NB4 (cell line): ENCODE data around the gene CYP2B6.
A peak's percentile ranks its signal among the peaks of the same experiment; 100 is the strongest.

Experiments
- MYC ChIP-seq: IDR thresholded peaks from 2 replicates; pipeline ENCODE4 v1.6.1; 2011; ENCODE audit warnings: low read depth, low read length
- POLR2A ChIP-seq: IDR thresholded peaks from 2 replicates; pipeline ENCODE4 v1.6.1; 2011; ENCODE audit warnings: mild to moderate bottlenecking; ENCODE audit not compliant: insufficient read length; ENCODE audit errors: extremely low read depth
- TF ChIP-seq, protein P1 (sequence below): IDR thresholded peaks from one replicate; pipeline ENCODE4 v1.5.1; 2012; ENCODE audit warnings: low read depth, low read length

DNA sequence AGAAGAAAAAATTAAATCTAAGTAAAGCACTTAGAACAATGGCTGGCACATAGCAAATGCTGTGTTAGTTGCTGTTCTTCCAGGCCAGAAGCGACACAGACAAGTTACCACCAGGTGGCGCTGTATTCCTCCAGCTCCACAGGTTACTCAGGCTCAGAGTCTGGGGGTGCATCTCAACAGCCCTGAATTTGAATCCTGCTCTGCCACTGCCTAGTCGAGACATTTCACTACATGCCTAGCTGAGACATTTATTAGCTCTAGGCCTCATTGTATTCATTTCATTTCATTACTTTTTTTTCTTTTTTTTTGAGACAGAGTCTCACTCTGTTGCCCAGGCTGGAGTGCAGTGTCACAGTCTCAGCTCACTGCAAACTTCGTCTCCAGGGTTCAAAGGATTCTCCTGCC, 16.4 kb upstream of the CYP2B6 start:
- TF ChIP-seq, protein P1, sequence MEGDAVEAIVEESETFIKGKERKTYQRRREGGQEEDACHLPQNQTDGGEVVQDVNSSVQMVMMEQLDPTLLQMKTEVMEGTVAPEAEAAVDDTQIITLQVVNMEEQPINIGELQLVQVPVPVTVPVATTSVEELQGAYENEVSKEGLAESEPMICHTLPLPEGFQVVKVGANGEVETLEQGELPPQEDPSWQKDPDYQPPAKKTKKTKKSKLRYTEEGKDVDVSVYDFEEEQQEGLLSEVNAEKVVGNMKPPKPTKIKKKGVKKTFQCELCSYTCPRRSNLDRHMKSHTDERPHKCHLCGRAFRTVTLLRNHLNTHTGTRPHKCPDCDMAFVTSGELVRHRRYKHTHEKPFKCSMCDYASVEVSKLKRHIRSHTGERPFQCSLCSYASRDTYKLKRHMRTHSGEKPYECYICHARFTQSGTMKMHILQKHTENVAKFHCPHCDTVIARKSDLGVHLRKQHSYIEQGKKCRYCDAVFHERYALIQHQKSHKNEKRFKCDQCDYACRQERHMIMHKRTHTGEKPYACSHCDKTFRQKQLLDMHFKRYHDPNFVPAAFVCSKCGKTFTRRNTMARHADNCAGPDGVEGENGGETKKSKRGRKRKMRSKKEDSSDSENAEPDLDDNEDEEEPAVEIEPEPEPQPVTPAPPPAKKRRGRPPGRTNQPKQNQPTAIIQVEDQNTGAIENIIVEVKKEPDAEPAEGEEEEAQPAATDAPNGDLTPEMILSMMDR, result peak; percentile 64
- no peak for TF ChIP-seq POLR2A
- TF ChIP-seq MYC, result no peak
